GM23338 (cell line): Measurements from ENCODE around the gene MRPS12. TPM values are rescaled to one million over a fixed set of nuclear protein-coding genes. Genes with fewer than 3 reads are reported as not detected.

Source experiments
- ATAC-seq: fragments of 200-7000 bp; cut with Tn5 transposase; 3 replicates; pipeline ENCODE4 v1.9.1; 2020
- DNase-seq: peaks from one replicate; pipeline ENCODE4 v3.0.0-alpha.2; 2015; ENCODE audit warnings: low spot score
- H2AFZ ChIP-seq: fragments of 200-600 bp; sonication (generic); 2 replicates; pipeline ENCODE4 v1.8.0; 2016; ENCODE audit warnings: antibody characterized with exemption, mild to moderate bottlenecking, moderate library complexity
- H3F3A ChIP-seq: fragments of 200-600 bp; sonication (generic); replicated peaks from 2 replicates; pipeline ENCODE4 v1.8.0; 2017; ENCODE audit warnings: antibody characterized with exemption, mixed run types, low read depth
- H3K27ac ChIP-seq: fragments of 200-600 bp; sonication (generic); 2 replicates; pipeline ENCODE4 v1.6.1; 2016; ENCODE audit warnings: low read depth
- H3K27me3 ChIP-seq: fragments of 200-600 bp; sonication (generic); 2 replicates; pipeline ENCODE4 v1.8.0; 2016; ENCODE audit warnings: mild to moderate bottlenecking, mixed run types, moderate library complexity; ENCODE audit not compliant: insufficient read depth
- H3K36me3 ChIP-seq: fragments of 200-600 bp; sonication (generic); 2 replicates; pipeline ENCODE4 v1.8.0; 2016; ENCODE audit warnings: mild to moderate bottlenecking; ENCODE audit not compliant: insufficient read depth
- H3K4me1 ChIP-seq: fragments of 200-600 bp; sonication (generic); 2 replicates; pipeline ENCODE4 v1.8.0; 2016; ENCODE audit warnings: mild to moderate bottlenecking, moderate library complexity; ENCODE audit not compliant: insufficient read depth
- H3K4me2 ChIP-seq: fragments of 200-600 bp; sonication (generic); 2 replicates; pipeline ENCODE4 v1.7.1; 2017; ENCODE audit warnings: mixed run types
- H3K4me3 ChIP-seq: fragments of 200-600 bp; sonication (generic); 2 replicates; pipeline ENCODE4 v1.6.1; 2016; ENCODE audit warnings: mixed run types
- H3K79me2 ChIP-seq: fragments of 200-600 bp; sonication (generic); replicated peaks from 2 replicates; pipeline ENCODE4 v1.8.0; 2017; ENCODE audit warnings: mild to moderate bottlenecking; ENCODE audit not compliant: insufficient read depth
- H3K9me2 ChIP-seq: fragments of 200-600 bp; sonication (generic); 2 replicates; pipeline ENCODE4 v1.8.0; 2017; ENCODE audit not compliant: insufficient read depth
- H4K20me1 ChIP-seq: fragments of 200-600 bp; sonication (generic); replicated peaks from 2 replicates; pipeline ENCODE4 v1.8.0; 2017; ENCODE audit warnings: mild to moderate bottlenecking; ENCODE audit not compliant: insufficient read depth
- H3K27ac Mint-ChIP-seq: 2 replicates; pipeline ENCODE4 v1.8.0; 2020; ENCODE audit warnings: inconsistent platforms, mild to moderate bottlenecking, moderate library complexity, mixed read lengths
- H3K27me3 Mint-ChIP-seq: 3 replicates; pipeline ENCODE4 v1.8.0; 2022; ENCODE audit warnings: low read depth, mild to moderate bottlenecking, moderate library complexity, mixed read lengths, inconsistent platforms; ENCODE audit not compliant: insufficient read depth, poor library complexity
- H3K36me3 Mint-ChIP-seq: 3 replicates; pipeline ENCODE4 v1.8.0; 2021; ENCODE audit warnings: low read depth, mild to moderate bottlenecking, inconsistent platforms, moderate library complexity, mixed read lengths
- H3K4me1 Mint-ChIP-seq: 3 replicates; pipeline ENCODE4 v1.8.0; 2020; ENCODE audit warnings: mild to moderate bottlenecking, inconsistent platforms, mixed read lengths
- H3K4me3 Mint-ChIP-seq: 3 replicates; pipeline ENCODE4 v1.8.0; 2021; ENCODE audit warnings: moderate library complexity, mild to moderate bottlenecking, inconsistent platforms, mixed read lengths
- H3K9me3 Mint-ChIP-seq: 3 replicates; pipeline ENCODE4 v1.8.0; 2020; ENCODE audit warnings: moderate library complexity, mild to moderate bottlenecking, inconsistent platforms, mixed read lengths
- CREB1 ChIP-seq: fragments of 250-450 bp; sonication (Bioruptor Pico); IDR thresholded peaks from 2 replicates; pipeline ENCODE4 v1.5.0; 2020; ENCODE audit warnings: low read depth, mild to moderate bottlenecking, moderate library complexity
- EZH2 ChIP-seq: fragments of 200-600 bp; sonication (generic); IDR thresholded peaks from one replicate; pipeline ENCODE4 v1.8.0; 2017; ENCODE audit warnings: antibody characterized with exemption, mild to moderate bottlenecking, low read depth; ENCODE audit not compliant: unreplicated experiment
- EZH2phosphoT487 ChIP-seq: fragments of 200-600 bp; sonication (generic); IDR thresholded peaks from one replicate; pipeline ENCODE4 v1.8.1; 2018; ENCODE audit warnings: antibody characterized with exemption; ENCODE audit not compliant: unreplicated experiment
- NANOG ChIP-seq: IDR thresholded peaks from 2 replicates; pipeline ENCODE4 v1.6.1; 2016; ENCODE audit warnings: antibody characterized with exemption, borderline replicate concordance
- POLR2AphosphoS5 ChIP-seq: IDR thresholded peaks from 2 replicates; pipeline ENCODE4 v1.6.1; 2016; ENCODE audit warnings: antibody characterized with exemption, low read depth
- STAT1 ChIP-seq: IDR thresholded peaks from one replicate; pipeline ENCODE4 v1.6.1; 2016; ENCODE audit warnings: antibody characterized with exemption; ENCODE audit not compliant: unreplicated experiment
- ZNF114 ChIP-seq: fragments of 250-450 bp; sonication (Bioruptor Pico); IDR thresholded peaks from 2 replicates; pipeline ENCODE4 v1.5.0; 2020; ENCODE audit warnings: mild to moderate bottlenecking, moderate library complexity
- polyA plus RNA-seq: library from polyadenylated mRNA; unstranded; fragments of >200 nt; fragmentation: Nextera tagmentation; extraction: Ambion mirVana; gene quantifications from 2 replicates; pipeline ENCODE4 v1.2.1, GENCODE V29; 2016
- total RNA-seq: library from RNA; depleted of rRNA; stranded (reverse); fragments of >200 nt; shearing (Covaris generic); gene quantifications from 2 replicates; pipeline ENCODE4 v1.2.3, GENCODE V29; 2014
- TF ChIP-seq, protein P1 (sequence below), 2 experiments: fragments of 200-600 bp in 1 of 2; sonication (generic) in 1 of 2; conservative IDR thresholded peaks; 2 replicates each; pipeline versions ENCODE4 v1.5.1 to v1.6.1; 2016 to 2017; ENCODE audit warnings: antibody characterized with exemption in 2 of 2, low read depth in 2 of 2, mild to moderate bottlenecking in 2 of 2, moderate library complexity in 1 of 2
- TF ChIP-seq, protein P2 (sequence below): IDR thresholded peaks from 2 replicates; pipeline ENCODE4 v1.6.1; 2016; ENCODE audit warnings: antibody characterized with exemption

MRPS12 gene
- total and polyA plus RNA-seq, 2 experiments from 2014 or later: 74.1 to 86.3 TPM

DNA sequence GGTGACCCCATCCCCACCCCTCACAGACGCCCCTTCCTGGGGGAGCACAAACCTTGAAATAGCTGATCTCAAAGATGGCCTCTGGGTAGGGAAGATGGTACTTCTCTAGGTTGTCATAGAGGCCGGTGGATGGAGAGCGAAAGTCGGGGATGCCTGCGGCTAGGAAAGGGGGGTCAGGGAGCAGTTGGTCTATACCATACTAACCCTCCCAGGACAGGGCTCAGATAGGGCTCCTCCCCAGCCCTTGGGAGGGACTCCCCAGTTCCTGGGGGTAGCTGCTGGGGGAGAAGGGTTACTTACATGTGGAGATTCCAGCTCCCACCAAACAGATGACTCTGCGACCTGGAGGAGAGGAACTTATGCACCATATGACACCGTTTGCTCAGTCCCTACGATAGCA, 40.9 kb upstream of the MRPS12 start:
- DNase-seq (no peak), ATAC-seq (no peak)
- Histone ChIP-seq H3K36me3 (no peaks in the 10 kb centered on the region), H3K4me2 (no peak overlapping the region), H3K4me1 (no peaks in the 10 kb centered on the region), H3K4me3 (no peak overlapping the region), H3K79me2 (no peaks in the 10 kb centered on the region), H3K27ac (no peak overlapping the region), H2AFZ (no peak overlapping the region), H3K9me2 (no peaks in the 10 kb centered on the region), H3F3A (no peaks in the 10 kb centered on the region), H3K27me3 (no peaks in the 10 kb centered on the region), H4K20me1 (no peaks in the 10 kb centered on the region)
- Mint-ChIP-seq H3K9me3 (no peaks in the 10 kb centered on the region), H3K27ac (no peak overlapping the region), H3K27me3 (no peaks in the 10 kb centered on the region), H3K4me3 (no peak overlapping the region), H3K4me1 (peaks cover 3% of the 10 kb centered on the region; the same call in 2 of the 3 replicates), H3K36me3 (0 out of 3 replicates have a peak, but pooled peaks cover 3% of the 10 kb centered on the region)
- TF ChIP-seq, protein P1, sequence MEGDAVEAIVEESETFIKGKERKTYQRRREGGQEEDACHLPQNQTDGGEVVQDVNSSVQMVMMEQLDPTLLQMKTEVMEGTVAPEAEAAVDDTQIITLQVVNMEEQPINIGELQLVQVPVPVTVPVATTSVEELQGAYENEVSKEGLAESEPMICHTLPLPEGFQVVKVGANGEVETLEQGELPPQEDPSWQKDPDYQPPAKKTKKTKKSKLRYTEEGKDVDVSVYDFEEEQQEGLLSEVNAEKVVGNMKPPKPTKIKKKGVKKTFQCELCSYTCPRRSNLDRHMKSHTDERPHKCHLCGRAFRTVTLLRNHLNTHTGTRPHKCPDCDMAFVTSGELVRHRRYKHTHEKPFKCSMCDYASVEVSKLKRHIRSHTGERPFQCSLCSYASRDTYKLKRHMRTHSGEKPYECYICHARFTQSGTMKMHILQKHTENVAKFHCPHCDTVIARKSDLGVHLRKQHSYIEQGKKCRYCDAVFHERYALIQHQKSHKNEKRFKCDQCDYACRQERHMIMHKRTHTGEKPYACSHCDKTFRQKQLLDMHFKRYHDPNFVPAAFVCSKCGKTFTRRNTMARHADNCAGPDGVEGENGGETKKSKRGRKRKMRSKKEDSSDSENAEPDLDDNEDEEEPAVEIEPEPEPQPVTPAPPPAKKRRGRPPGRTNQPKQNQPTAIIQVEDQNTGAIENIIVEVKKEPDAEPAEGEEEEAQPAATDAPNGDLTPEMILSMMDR (conservative IDR thresholded peaks at IDR 0.05; ENCODE audit: low read depth in 2 of 2): no peak
- TF ChIP-seq ZNF114 (CRISPR knock-in tag) (no peak), NANOG (no peak), EZH2 (no peak)

- Mint-ChIP-seq H3K36me3 (0 out of 3 replicates have a peak, but pooled peaks cover 3% of the 10 kb centered on the region), H3K27ac (no peak overlapping the region), H3K4me1 (peaks cover 3% of the 10 kb centered on the region; the same call in 2 of the 3 replicates), H3K4me3 (no peak overlapping the region), H3K9me3 (no peaks in the 10 kb centered on the region; the same call in 2 of the 3 replicates), H3K27me3 (no peaks in the 10 kb centered on the region)
- DNase-seq (no peak), ATAC-seq (no peak)
- H2AFZ ChIP-seq: no peak overlapping the region
- H3K27ac ChIP-seq: no peak overlapping the region
- no peaks in the 10 kb centered on the region for H3K79me2 ChIP-seq
- H3K4me3 ChIP-seq: no peak overlapping the region
- H4K20me1 ChIP-seq: no peaks in the 10 kb centered on the region
- no peak overlapping the region for H3K4me2 ChIP-seq
- no peaks in the 10 kb centered on the region for H3K27me3 ChIP-seq
- TF ChIP-seq STAT1 (no peak), CREB1 (CRISPR knock-in tag) (no peak), EZH2 (no peak), POLR2AphosphoS5 (no peak), ZNF114 (CRISPR knock-in tag) (no peak)
- TF ChIP-seq, protein P2, sequence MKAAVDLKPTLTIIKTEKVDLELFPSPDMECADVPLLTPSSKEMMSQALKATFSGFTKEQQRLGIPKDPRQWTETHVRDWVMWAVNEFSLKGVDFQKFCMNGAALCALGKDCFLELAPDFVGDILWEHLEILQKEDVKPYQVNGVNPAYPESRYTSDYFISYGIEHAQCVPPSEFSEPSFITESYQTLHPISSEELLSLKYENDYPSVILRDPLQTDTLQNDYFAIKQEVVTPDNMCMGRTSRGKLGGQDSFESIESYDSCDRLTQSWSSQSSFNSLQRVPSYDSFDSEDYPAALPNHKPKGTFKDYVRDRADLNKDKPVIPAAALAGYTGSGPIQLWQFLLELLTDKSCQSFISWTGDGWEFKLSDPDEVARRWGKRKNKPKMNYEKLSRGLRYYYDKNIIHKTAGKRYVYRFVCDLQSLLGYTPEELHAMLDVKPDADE: no peak
- H3K36me3 ChIP-seq: no peaks in the 10 kb centered on the region
- no peaks in the 10 kb centered on the region for H3F3A ChIP-seq
- no peaks in the 10 kb centered on the region for H3K4me1 ChIP-seq
- no peaks in the 10 kb centered on the region for H3K9me2 ChIP-seq
Observed at GRCh38 chr19:38890686-38891085, 40.1 kb upstream of the MRPS12 start.

DNA sequence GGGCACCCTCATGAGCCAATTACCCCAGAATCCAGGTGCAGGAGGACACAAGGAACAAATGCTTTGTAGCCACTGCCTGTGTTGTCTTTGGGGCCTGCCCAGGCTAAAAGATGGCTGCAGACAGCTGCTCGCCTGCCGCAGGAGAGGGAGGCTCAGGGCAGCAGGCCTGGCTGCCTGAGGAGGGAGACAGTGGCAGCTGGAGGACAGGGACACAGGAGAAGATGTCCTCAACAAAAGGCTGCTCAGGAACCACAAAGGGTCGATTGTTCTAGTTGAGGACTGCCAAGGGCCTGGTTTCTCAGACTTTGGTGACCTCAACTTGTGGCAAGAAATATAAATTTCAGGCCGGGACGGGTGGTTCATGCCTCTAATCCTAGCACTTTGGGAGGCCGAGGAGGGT, 39.0 kb upstream of the MRPS12 start:
- peaks cover 3% of the 10 kb centered on the region; the same call in 2 of the 3 replicates for H3K4me1 Mint-ChIP-seq
- no peaks in the 10 kb centered on the region for H3K36me3 ChIP-seq
- no peaks in the 10 kb centered on the region for H3K27me3 ChIP-seq
- no peaks in the 10 kb centered on the region for H4K20me1 ChIP-seq
- no peak for DNase-seq
- no peaks in the 10 kb centered on the region for H3K9me2 ChIP-seq
- no peaks in the 10 kb centered on the region; the same call in 2 of the 3 replicates for H3K9me3 Mint-ChIP-seq
- no peaks in the 10 kb centered on the region for H3K27me3 Mint-ChIP-seq
- H2AFZ ChIP-seq: no peak overlapping the region
- no peaks in the 10 kb centered on the region for H3K4me1 ChIP-seq
- no peak for ATAC-seq
- H3K79me2 ChIP-seq: no peaks in the 10 kb centered on the region
- no peak overlapping the region for H3K27ac ChIP-seq
- TF ChIP-seq EZH2phosphoT487 (no peak), STAT1 (no peak), NANOG (no peak)
- TF ChIP-seq, protein P2: no peak
- no peak overlapping the region for H3K4me2 ChIP-seq
- no peak overlapping the region for H3K4me3 ChIP-seq
- no peak overlapping the region for H3K27ac Mint-ChIP-seq
- no peaks in the 10 kb centered on the region for H3F3A ChIP-seq
- H3K36me3 Mint-ChIP-seq: 0 out of 3 replicates have a peak, but pooled peaks cover 3% of the 10 kb centered on the region
- H3K4me3 Mint-ChIP-seq: no peak overlapping the region
